ENCODE results near the gene KLKB1.
"Not testable (repeated sequence)": the region's sequence is repeated elsewhere in the genome, so short reads cannot be mapped to it uniquely, and the experiment has no call there.

The KLKB1 gene

DNA sequence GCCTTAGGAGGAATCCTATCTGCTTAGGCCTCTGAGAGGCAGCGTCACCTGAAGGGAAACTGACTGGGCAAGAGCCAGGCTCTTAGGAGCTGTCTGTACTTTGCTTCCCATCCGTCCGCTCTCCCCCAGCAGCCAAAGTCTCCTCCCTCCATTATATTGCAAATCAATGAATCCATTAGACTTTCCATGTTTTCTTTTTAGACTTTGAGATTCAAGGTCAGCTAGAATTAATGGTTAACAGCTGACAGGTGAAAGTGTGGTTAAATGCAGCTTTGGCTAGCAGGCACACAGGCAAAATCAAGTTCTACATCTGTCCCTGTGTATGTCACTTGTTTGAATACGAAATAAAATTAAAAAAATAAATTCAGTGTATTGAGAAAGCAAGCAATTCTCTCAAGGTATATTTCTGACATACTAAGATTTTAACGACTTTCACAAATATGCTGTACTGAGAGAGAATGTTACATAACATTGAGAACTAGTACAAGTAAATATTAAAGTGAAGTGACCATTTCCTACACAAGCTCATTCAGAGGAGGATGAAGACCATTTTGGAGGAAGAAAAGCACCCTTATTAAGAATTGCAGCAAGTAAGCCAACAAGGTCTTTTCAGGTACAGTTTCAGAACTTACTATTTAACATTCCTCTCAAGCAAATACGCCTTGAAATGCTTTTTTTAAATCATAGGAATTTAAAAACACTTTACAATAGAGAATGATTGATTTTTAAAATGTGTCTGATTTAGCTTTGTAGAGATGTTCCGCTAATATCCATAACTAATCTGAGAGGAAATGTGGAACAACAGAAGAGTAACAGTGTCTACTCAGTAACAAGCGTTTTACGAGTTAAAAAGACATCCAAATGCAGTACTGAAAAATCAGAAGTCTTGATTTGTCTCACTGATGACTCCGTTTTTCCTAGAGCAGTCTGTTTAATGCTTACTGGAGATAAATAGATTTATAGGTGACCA is 38.7 kb downstream of the KLKB1 start, which contains the start of gene F11:
TSS of gene F11 (plus strand) at position 507 of the 970 bp plus-strand sequence. CDS start 948 bp downstream, outside the sequence.
- DNase-seq, result no peak

DNA sequence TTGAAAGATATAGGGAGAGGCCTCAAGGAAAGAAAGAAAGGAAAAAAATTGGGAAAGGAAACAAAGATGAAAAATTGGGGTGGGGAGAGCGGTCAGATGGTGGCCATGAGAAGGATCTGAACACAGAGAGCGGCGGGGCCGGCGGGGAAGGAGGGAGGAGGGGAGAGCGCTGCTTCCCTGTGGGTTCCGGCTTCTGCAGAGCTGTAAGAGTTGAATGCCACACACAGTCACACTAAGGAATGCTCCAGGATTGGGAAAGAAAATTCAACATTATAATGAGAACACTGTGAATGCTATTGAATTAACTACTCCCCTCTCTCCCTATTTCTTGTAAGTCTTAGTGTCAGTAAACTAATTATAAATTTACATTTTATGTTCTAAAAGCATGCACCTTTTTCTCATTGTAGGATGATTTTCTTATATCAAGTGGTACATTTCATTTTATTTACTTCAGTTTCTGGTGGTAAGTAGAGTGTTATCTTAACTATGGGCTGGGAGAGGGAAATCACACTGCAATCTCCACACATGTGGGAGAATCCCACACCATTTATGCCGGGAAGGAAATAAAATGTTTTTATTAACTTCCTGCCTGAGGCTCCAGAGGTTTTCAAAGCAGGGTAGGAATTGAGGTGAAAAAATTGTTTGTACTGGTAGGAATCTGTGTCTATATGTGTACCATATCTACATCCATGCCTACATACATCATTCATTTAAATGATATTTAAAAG is 39.6 kb downstream of the KLKB1 start:
- DNase-seq, result peak; percentile 24

DNA sequence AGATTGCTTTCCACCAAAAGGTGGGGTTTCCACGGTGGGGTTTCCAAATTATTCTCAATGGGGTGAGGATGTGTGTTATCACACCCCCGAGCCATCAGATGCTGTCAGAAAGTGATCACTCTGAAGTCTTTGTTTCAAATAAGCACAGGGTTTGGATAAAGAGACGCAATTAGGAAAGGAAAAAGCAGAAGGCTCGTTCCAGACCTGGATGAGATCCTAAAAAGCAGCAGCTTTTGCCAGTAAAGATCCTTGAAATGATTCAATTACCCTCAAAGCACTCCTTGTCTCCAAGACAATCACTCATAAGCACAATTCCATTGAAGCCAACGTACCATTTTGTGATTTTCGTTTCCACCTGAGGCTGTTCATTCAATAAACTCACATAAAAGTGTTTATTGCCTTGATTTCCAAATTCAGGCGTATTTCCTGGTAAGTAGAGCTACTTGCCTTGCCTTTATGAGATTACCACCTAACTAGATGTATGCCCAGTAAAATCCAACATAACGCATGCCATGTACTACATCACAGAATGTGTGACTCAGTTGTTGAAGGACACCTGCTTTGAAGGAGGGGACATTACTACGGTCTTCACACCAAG is 43.9 kb downstream of the KLKB1 start:
- no peak for DNase-seq

- DNase-seq, result no peak
Measured at GRCh38 chr4:186272699-186273391, 45.5 kb downstream of the KLKB1 start.

- not testable (repeated sequence) for DNase-seq
Measured at GRCh38 chr4:186273392-186273789, 46.1 kb downstream of the KLKB1 start.

GRCh38 chr4:186283311-186283710 is 56.0 kb downstream of the KLKB1 start:
- no peak for DNase-seq

DNA sequence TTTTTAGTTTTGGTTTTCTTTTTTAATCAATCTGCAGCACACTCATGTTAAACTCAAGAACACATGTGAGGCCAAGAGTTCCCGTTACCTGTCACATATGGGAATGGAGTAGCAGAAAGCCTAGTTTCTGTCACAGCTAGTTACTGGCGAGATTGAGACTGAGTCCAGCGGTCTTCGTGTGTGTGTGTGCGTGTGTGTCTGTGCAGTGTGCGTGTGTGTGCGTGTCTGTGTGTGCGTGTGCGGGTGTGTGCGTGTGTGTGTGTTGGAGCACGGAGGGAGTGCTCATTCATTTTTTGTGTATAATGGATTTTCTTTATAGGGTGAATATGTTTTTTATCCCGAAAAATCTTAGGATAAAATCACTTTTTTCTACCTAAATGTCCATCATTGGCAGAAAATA is 57.8 kb downstream of the KLKB1 start:
- DNase-seq, result no peak

DNA sequence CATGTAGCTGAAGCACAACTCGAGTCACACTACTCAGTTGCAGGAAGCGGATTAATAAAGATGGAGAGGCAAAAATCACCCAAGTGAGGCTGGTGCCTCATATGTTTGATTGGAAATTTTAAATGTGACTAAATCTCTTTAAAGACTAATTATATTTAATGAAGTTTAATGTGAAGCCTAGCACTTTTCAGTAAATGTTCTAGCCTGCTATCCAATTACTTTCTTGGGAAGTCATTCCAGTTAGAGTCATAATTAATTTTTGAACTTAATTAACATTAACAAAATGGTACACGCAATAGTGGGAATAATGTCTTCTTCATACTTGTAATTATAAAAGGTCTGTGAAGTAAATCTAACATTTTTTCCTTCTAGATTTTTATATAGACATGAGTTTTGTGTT is 59.3 kb downstream of the KLKB1 start:
- DNase-seq, result no peak

DNA sequence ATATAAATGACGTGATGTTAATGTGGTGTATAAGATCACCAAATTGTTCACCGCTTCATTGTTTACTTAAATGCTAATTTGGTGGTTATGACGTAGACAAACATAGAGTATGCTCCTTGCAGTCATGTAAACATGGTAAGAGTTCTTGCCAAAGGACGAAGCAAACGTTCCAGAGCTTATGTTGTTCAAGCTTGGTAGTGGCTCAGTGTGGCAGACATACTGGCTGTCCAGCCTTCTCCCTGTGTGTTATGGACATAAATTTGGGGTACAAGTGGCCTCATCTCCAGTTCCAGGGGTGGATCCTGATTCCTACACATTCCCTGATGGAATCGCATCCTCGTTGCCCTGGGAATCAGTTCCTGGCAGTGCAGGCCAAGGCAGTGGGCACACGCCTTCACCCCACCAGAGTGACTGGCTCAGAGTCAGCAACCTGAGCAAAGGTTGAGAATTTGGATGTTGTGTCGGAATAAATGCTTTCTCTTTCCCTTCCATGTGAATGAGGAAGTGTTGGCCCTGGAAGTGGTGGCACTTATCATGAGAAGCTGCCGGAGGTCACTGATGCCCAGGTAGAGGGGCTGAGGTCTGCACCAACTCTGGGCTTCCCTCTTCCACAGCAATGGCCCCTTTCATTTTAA is 64.1 kb downstream of the KLKB1 start:
- DNase-seq, result no peak

DNA sequence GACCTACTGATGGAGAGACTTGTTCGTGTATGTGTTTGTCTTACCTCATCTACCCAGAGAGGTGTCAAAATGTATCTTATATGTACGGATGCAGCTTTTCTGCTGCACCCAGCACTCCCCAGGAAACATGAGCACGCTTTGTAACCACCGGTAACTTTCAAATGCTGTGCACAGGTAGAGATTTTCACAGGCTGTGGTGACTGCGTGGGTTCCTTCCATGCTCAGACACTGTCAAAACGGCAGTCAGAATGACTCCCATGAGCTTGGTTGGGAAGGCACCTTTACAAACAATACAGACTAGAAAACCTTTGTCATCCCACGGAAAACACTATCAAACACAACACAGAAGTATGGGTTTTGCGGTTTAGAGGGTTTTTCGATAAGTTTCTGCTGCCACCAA is 66.9 kb downstream of the KLKB1 start:
- DNase-seq, result no peak

DNA sequence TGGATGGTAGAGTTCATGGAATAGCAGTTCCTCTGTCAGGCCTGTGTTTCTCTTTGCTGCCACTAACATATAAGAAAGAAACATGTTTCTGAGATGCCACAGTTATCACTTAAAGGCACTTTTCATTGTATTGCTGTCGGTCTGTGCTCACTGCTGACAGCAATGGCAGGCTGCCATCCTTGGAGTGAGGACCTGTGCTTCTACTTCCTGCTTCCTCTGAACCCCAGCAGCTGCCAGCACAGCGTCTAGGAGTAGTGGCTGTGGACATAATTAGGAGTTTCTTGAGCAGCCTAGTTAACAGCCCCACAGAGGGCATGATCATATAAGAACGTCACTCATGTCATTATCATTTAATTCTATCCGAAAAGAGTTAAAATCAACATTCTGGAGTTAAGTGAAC is 69.2 kb downstream of the KLKB1 start:
- DNase-seq, result no peak

DNA sequence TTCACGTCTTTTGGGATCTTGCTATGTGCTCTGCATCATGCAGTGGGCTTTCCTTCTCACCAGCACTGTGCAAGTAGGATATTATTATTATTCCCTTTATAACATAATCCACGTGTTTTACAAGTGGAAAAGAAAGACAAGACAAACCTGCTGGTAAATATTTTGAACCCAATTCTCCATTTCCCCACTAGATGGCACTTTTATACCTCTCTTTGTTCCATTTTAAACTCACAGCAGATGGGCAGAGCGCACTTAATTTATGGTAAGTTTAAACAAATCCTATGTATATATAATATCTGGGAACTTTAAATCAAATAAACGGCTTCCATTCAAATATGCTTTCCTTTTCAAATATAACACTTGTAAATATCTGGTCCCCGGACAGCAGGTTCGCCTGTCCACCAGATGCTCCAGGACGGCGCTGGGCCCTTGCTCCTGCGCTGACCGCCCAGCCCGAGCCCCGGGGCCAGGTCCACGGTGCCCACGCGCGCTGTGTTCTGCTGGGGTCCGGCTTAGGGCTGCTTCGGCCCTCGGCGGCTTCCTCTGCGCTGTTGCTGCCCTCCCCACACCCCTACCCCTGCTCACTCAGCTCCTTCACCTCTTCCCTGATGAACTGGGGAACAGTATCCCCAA is 69.8 kb downstream of the KLKB1 start:
- DNase-seq, result no peak

DNA sequence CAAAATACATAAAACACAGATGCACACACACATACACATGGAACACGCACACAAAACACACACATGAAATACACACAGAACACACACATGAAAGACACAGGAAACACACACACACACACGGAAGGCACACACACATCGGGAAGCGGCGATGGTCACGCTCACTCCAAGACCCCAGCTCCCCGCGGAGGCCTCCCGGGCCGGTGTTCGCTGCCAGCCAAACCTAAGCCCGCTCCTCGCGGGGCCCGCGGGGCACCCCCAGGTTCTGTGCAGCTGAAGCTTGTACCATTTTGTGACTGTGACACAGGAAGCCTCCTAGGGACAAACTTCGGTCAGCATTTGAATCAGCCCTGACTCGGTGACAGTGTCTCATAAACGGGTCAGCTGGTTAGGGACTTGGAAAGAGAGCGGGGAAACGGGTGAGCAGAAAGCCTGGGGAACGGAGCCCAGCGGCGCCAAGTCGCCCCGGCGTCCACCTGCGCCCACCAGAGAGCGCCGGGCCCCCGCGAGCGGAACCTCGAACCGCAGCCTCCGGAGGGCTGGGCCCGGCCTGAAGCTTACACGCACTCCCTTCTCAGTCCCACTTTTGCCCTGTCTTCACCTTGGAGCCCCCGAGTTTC is 70.8 kb downstream of the KLKB1 start:
- DNase-seq, result no peak

- DNase-seq, result no peak
Measured at GRCh38 chr4:186299291-186299690, 72.0 kb downstream of the KLKB1 start.

- no peak for DNase-seq
Measured at GRCh38 chr4:186300659-186301390, 73.5 kb downstream of the KLKB1 start.

DNA sequence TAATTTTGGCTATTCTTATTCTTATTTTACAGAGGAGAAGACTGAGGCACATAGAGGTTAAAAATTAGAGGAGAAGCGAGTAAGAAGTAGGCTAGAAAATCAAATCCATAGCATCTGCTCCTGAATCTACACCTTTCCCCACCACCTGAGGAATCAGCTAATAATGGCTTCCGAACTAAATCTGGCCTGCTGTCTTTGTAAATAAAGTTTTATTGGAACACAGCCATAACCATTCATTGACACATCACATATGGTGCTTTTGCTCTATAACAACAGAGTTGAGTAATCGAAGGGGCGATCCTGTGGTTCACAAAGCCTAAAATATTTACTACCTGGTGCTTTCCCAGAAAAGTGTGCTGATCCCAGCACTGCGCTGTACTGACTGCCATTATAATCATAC is 76.9 kb downstream of the KLKB1 start:
- DNase-seq, result no peak

- no peak for DNase-seq
Measured at GRCh38 chr4:186304866-186305505, 77.7 kb downstream of the KLKB1 start.

DNA sequence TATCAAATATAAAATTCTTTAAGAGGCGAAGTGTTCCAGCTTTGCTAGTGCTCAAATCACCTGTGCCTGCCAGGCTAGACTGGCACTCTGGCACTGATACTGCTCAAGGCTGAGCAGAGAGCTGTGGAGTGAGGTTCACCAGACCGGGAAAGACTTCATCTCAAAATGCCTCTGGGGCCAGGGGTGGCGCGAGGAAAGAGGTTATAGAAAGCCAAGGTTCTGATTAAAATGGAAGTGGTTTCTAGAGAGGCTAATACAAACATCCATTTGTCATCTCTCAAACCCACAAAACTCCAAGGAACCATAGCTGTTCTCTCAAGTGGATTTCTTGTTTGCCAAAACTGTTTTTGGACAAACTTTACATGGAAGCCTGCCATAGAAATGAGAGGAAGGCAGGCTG is 80.2 kb downstream of the KLKB1 start:
- DNase-seq, result peak; percentile 30

GRCh38 chr4:186307916-186308315 is 80.6 kb downstream of the KLKB1 start:
- peak; percentile 30 for DNase-seq
